Measurements from ENCODE around the gene KPNA1.
"Not testable (repeated sequence)": the region's sequence is repeated elsewhere in the genome, so short reads cannot be mapped to it uniquely, and the experiment has no call there.

The KPNA1 gene

GRCh38 chr3:122508135-122508914 lies 6.4 kb downstream of the KPNA1 start:
- POLR2A ChIA-PET: no interaction called here
- no peak for TF ChIP-seq CTCF (IDR thresholded peaks at IDR 0.05; ENCODE audit: insufficient read depth, low read length, missing control alignments)
- CTCF ChIA-PET: interaction anchor here (1.2 kb wide), 1 partner anchor 171 kb away, joined by 3 read pairs; no protein-coding TSS in a partner anchor
- DNase-seq (ENCODE audit: low read depth, low spot score): no peak
- H3K4me3 ChIP-seq (ENCODE audit: low read depth, low read length): no peak overlapping the region

GRCh38 chr3:122506450-122506849 lies 8.3 kb downstream of the KPNA1 start:
- no peak for TF ChIP-seq CTCF (IDR thresholded peaks at IDR 0.05; ENCODE audit: insufficient read depth, low read length, missing control alignments)
- POLR2A ChIA-PET: interaction anchor here (0.9 kb wide), 1 partner anchor 10 kb away, joined by 3 read pairs; no protein-coding TSS in a partner anchor
- CTCF ChIA-PET: interaction anchor here (1.4 kb wide), 1 partner anchor 172 kb away, joined by 4 read pairs; no protein-coding TSS in a partner anchor

GRCh38 chr3:122505676-122506075 lies 9.1 kb downstream of the KPNA1 start:
- no peak overlapping the region for H3K4me3 ChIP-seq (ENCODE audit: low read depth, low read length)
- ChIA-PET POLR2A (no interaction called here), CTCF (interaction anchor here (0.6 kb wide), 1 partner anchor 1711 kb away, joined by 4 read pairs; no protein-coding TSS in a partner anchor)
- no peak for TF ChIP-seq CTCF (IDR thresholded peaks at IDR 0.05; ENCODE audit: insufficient read depth, low read length, missing control alignments)
- no peak for DNase-seq (ENCODE audit: low read depth, low spot score)

More at GRCh38 chr3:122506450-122506849, 8.3 kb downstream of the KPNA1 start:
- DNase-seq (ENCODE audit: low read depth, low spot score): no peak
- H3K4me3 ChIP-seq (ENCODE audit: low read depth, low read length): no peak overlapping the region

- DNase-seq (ENCODE audit: low read depth, low spot score): no peak
- ChIA-PET POLR2A (no interaction called here), CTCF (no interaction called here)
- TF ChIP-seq CTCF (IDR thresholded peaks at IDR 0.05; ENCODE audit: insufficient read depth, low read length, missing control alignments): no peak
- H3K4me3 ChIP-seq (ENCODE audit: low read depth, low read length): no peak overlapping the region
Measured at GRCh38 chr3:122502941-122503340, 11.8 kb downstream of the KPNA1 start.

- H3K4me3 ChIP-seq (ENCODE audit: low read depth, low read length): no peak overlapping the region
- DNase-seq (ENCODE audit: low read depth, low spot score): no peak
- CTCF ChIA-PET: interaction anchor here (0.7 to 1.7 kb wide), 3 partner anchors 8 to 14 kb away, joined by 3 to 4 read pairs (median 4); no protein-coding TSS in a partner anchor
- no peak for TF ChIP-seq CTCF (IDR thresholded peaks at IDR 0.05; ENCODE audit: insufficient read depth, low read length, missing control alignments)
- POLR2A ChIA-PET: interaction anchor here (1.2 kb wide), 1 partner anchor 118 kb away, joined by 3 read pairs; the partner anchor contains the start of gene FAM162A
Measured at GRCh38 chr3:122502139-122502538, 12.6 kb downstream of the KPNA1 start.

- not testable (repeated sequence) for H3K4me3 ChIP-seq (ENCODE audit: low read depth, low read length); DNase-seq (ENCODE audit: low read depth, low spot score)
- ChIA-PET POLR2A (interaction anchor here (1.2 kb wide), 1 partner anchor 117 kb away, joined by 3 read pairs; the partner anchor contains the start of gene FAM162A), CTCF (interaction anchor here (1.1 to 1.7 kb wide), 2 partner anchors 9 to 11 kb away, joined by 4 read pairs; no protein-coding TSS in a partner anchor)
Measured at GRCh38 chr3:122500964-122501363, 13.8 kb downstream of the KPNA1 start.

Measured in AG04449 (cell line).